Suprapubic skin (tissue), 4 donors: ENCODE results near the gene ERBB4. TPM values are rescaled to one million over a fixed set of nuclear protein-coding genes. Genes with fewer than 3 reads are reported as not detected.
A peak's percentile ranks its signal among the peaks of the same experiment; 100 is the strongest.

Experiments used
- DNase-seq, 2 donors: peaks; one replicate each; pipeline ENCODE4 v3.0.0-alpha.2; 2019; ENCODE audit warnings: low spot score in 2 of 2
- H3K27ac ChIP-seq: fragments of 200-600 bp; sonication (generic); one replicate; pipeline ENCODE4 v1.5.1; 2019
- H3K27me3 ChIP-seq: fragments of 200-600 bp; sonication (generic); one replicate; pipeline ENCODE4 v1.5.1; 2019
- H3K36me3 ChIP-seq: fragments of 200-600 bp; sonication (generic); one replicate; pipeline ENCODE4 v1.5.1; 2019
- H3K4me1 ChIP-seq: fragments of 200-600 bp; sonication (generic); one replicate; pipeline ENCODE4 v1.5.1; 2019
- H3K4me3 ChIP-seq: fragments of 200-600 bp; sonication (generic); one replicate; pipeline ENCODE4 v1.5.1; 2019; ENCODE audit warnings: mild to moderate bottlenecking
- H3K9me3 ChIP-seq: fragments of 200-600 bp; sonication (generic); one replicate; pipeline ENCODE4 v1.5.1; 2019
- EP300 ChIP-seq: sonication (generic); formaldehyde crosslinking; IDR thresholded peaks from one replicate; pipeline ENCODE4 v1.6.1; 2017; ENCODE audit warnings: antibody characterized with exemption
- POLR2A ChIP-seq, 2 donors: fragments of 450-650 bp; IDR thresholded peaks; one replicate each; pipeline ENCODE4 v1.6.1; 2017; ENCODE audit warnings: antibody characterized with exemption in 2 of 2, mild to moderate bottlenecking in 2 of 2, moderate library complexity in 2 of 2
- POLR2AphosphoS5 ChIP-seq, 3 donors: sonication (generic); formaldehyde crosslinking; IDR thresholded peaks; one replicate each; pipeline ENCODE4 v1.6.1; 2017; ENCODE audit warnings: antibody characterized with exemption in 3 of 3
- WGBS: methylation state at CpG from one replicate; pipeline ENCODE4 v1.1.5; 2018; 5-methylcytosine and 5-hydroxymethylcytosine counted together
- total RNA-seq, 4 donors: library from RNA; depleted of rRNA; stranded (reverse); fragments of >200 nt; gene quantifications; one replicate each; pipeline ENCODE4 v1.1.0, GENCODE V29; 2016
- TF ChIP-seq, protein P1 (sequence below), 2 donors: fragments of 200-600 bp in 1 of 2; fragments of 450-650 bp in 1 of 2; sonication (generic) in 1 of 2; IDR thresholded peaks; one replicate each; pipeline ENCODE4 v1.5.1; 2016 to 2019; ENCODE audit warnings: antibody characterized with exemption in 2 of 2, mild to moderate bottlenecking in 1 of 2, moderate library complexity in 1 of 2

ERBB4 gene
- total RNA-seq, result 1 to 10 TPM in 3 of 4 donors, under 1 TPM in 1; 0.95 to 6.4 (median 1.5) TPM

DNA sequence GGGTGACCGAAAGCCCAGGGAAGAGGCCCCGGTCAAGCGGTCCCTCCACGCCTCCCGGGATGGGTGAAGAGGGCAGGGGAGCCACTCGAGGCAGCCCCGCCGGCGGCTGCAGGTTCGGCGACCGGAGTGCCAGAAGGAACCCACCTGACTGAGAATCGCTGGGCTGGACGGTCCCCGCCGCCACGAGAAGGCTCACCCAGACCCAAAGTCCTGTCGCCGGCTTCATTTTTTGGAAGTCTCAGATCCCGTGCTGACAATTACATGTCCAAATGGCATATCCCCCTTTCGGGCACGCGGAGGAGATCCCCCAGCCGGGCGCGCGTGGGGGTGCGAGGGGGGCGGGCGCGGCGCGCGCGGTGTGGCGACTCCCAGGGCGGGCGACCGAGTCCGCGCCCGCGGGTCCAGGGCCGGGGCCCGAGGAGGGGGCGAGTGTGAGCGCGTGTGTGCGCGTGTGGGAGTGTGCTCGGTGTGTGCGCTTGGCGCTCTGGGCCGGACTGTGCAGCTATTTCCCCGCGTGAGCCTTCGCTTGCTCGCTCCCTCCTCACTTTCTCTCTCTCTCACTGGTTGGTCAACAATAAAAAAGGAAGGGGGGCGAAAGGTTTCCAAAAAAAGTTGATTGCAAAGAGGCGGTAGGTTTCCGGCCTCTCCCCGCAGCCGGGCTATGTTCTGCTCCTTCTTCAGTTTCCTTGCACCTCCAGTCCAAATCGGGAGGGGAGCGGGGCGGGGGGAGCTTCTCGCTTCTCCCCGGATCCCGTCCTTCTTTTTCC, at the start of gene ERBB4:
Gene ERBB4 (minus strand): TSS at position 498 of the 767 bp plus-strand sequence. CDS start 272 bp downstream, at position 226.
- WGBS, result 2% methylated on average over 32 of the region's 69 CpGs
- peak within 1 kb of the TSS; percentile 70 for H3K4me3 ChIP-seq
- peaks cover 32% of the 10 kb centered on the region for H3K4me1 ChIP-seq
- H3K9me3 ChIP-seq, result no peaks in the 10 kb centered on the region
- no peak for TF ChIP-seq EP300
- no peak for TF ChIP-seq POLR2A (IDR thresholded peaks at IDR 0.05)
- no peak for TF ChIP-seq POLR2AphosphoS5 (IDR thresholded peaks at IDR 0.05)
- TF ChIP-seq, protein P1, sequence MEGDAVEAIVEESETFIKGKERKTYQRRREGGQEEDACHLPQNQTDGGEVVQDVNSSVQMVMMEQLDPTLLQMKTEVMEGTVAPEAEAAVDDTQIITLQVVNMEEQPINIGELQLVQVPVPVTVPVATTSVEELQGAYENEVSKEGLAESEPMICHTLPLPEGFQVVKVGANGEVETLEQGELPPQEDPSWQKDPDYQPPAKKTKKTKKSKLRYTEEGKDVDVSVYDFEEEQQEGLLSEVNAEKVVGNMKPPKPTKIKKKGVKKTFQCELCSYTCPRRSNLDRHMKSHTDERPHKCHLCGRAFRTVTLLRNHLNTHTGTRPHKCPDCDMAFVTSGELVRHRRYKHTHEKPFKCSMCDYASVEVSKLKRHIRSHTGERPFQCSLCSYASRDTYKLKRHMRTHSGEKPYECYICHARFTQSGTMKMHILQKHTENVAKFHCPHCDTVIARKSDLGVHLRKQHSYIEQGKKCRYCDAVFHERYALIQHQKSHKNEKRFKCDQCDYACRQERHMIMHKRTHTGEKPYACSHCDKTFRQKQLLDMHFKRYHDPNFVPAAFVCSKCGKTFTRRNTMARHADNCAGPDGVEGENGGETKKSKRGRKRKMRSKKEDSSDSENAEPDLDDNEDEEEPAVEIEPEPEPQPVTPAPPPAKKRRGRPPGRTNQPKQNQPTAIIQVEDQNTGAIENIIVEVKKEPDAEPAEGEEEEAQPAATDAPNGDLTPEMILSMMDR (IDR thresholded peaks at IDR 0.05), result no peak
- peak; percentile 58 to 76 for DNase-seq
- H3K27ac ChIP-seq, result no peak within 1 kb of the TSS
- H3K27me3 ChIP-seq, result peaks cover 41% of the 10 kb centered on the region
- no peaks in the 10 kb centered on the region for H3K36me3 ChIP-seq

GRCh38 chr2:212580117-212580516, 41.5 kb upstream of the ERBB4 start:
- no peak for DNase-seq
- no peak overlapping the region for H3K4me3 ChIP-seq
- no peak overlapping the region for H3K27ac ChIP-seq
- no peaks in the 10 kb centered on the region for H3K4me1 ChIP-seq
- H3K36me3 ChIP-seq, result no peaks in the 10 kb centered on the region
- H3K9me3 ChIP-seq, result no peaks in the 10 kb centered on the region
- no peak for TF ChIP-seq POLR2AphosphoS5 (IDR thresholded peaks at IDR 0.05)
- TF ChIP-seq EP300, result no peak
- TF ChIP-seq POLR2A (IDR thresholded peaks at IDR 0.05), result no peak
- TF ChIP-seq, protein P1 (IDR thresholded peaks at IDR 0.05), result no peak
- no peaks in the 10 kb centered on the region for H3K27me3 ChIP-seq
- WGBS, result 64% methylated on average over 2 of the region's 2 CpGs

DNA sequence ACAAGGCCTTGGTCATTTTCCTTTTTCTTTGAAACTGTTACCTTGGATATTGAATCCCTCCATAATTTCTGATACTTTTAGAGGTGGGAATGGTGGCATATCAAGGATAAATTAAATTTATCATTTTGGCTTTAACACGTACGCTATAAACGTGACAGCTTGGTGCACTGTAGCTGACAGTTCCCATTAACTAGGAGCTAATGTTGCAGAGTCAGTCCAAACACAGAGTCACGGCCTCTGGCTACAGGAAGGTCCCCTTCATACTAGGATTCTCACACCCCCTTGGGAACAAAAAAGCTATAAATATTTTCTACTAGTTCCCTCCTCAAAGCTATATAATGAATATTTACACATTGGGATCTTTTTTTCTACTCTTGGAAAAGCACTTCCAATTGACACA, 17.7 kb upstream of the ERBB4 start:
- DNase-seq, result no peak
- 64% methylated on average over 4 of the region's 4 CpGs for WGBS
- Histone ChIP-seq H3K27ac (no peak overlapping the region), H3K36me3 (no peaks in the 10 kb centered on the region), H3K27me3 (no peaks in the 10 kb centered on the region), H3K4me3 (no peak overlapping the region), H3K4me1 (no peaks in the 10 kb centered on the region), H3K9me3 (no peaks in the 10 kb centered on the region)
- no peak for TF ChIP-seq POLR2AphosphoS5 (IDR thresholded peaks at IDR 0.05)
- TF ChIP-seq, protein P1 (IDR thresholded peaks at IDR 0.05), result no peak
- TF ChIP-seq POLR2A (IDR thresholded peaks at IDR 0.05), result no peak
- TF ChIP-seq EP300, result no peak

DNA sequence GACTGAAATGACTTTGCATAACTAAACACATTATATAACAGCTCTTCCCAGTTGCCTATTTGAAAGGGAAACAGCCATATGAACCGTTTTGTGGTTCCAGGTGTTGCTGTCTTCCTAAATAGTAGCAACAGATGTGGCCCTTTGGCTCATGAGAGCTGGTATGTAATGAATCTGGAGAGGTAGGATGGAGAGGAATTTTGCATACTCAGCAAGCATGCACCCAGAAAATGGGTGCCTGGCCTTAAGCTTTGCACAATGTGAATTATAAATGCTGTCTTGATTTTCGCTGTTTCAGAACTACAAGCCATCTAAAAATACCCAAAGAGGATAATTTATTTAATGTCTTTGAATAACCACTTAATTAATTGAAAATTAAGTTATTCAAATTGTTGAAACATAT, 15.6 kb upstream of the ERBB4 start:
- H3K4me1 ChIP-seq, result no peaks in the 10 kb centered on the region
- H3K27me3 ChIP-seq, result no peaks in the 10 kb centered on the region
- TF ChIP-seq, protein P1 (IDR thresholded peaks at IDR 0.05), result no peak
- no peak overlapping the region for H3K4me3 ChIP-seq
- no peak overlapping the region for H3K27ac ChIP-seq
- H3K36me3 ChIP-seq, result no peaks in the 10 kb centered on the region
- H3K9me3 ChIP-seq, result no peaks in the 10 kb centered on the region
- no peak for DNase-seq
- 72% methylated on average over 2 of the region's 2 CpGs for WGBS

- Histone ChIP-seq H3K4me1 (no peaks in the 10 kb centered on the region), H3K9me3 (no peaks in the 10 kb centered on the region), H3K36me3 (no peaks in the 10 kb centered on the region), H3K4me3 (no peak overlapping the region), H3K27ac (no peak overlapping the region), H3K27me3 (no peaks in the 10 kb centered on the region)
- TF ChIP-seq POLR2AphosphoS5 (IDR thresholded peaks at IDR 0.05), result no peak
- no peak for TF ChIP-seq EP300
- TF ChIP-seq, protein P1 (IDR thresholded peaks at IDR 0.05), result no peak
- TF ChIP-seq POLR2A (IDR thresholded peaks at IDR 0.05), result no peak
- DNase-seq, result no peak
Measured at GRCh38 chr2:212549941-212550340, 11.3 kb upstream of the ERBB4 start.
